ENCODE results near the gene C6orf136. TPM values are rescaled to one million over a fixed set of nuclear protein-coding genes. Genes with fewer than 3 reads are reported as not detected.

C6orf136 gene
- polyA plus RNA-seq, 1 donor (not counting 4 experiments of a cell fraction or from before 2014, with no cell fraction given) = 7.8 TPM

DNA sequence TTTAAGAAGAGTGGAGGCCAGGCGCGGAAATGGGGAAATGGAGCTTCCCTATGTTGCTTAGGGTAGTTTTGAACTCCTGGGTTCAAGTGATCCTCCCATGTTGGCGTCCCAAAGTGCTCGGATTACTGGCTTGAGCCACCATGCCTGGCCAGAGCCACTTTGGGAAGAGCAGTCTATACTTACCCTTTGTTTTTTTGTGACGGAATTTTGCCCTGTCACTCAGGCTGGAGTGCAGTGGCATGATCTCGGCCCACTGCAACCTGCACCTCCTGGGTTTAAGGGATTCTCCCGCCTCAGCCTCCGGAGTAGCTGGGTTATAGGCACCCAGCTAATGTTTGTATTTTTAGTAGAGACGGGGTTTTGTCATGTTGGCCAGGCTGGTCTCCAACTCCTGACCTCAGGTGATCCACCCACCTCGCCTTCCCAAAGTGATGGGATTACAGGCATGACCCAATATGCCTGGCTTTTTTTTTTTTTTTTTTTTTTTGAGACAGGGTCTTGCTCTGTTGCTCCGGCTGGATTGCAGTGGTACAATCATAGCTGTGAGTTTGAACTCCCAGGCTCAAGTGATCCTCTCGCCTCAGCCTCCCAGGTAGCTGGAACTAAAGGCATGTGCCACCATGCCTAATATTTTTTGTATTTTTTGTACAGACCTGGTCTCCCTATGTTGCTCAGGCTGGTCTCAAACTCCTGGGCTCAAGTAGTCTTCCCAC, 47.9 kb upstream of the C6orf136 start:
- H3K79me2 ChIP-seq (ENCODE audit: control insufficient read depth, insufficient read depth, low read length) = peaks cover 5% of the 10 kb centered on the region
- FAIRE-seq (no peak), DNase-seq (ENCODE audit: low read depth, low spot score) (no peak)
- no peaks in the 10 kb centered on the region for H4K20me1 ChIP-seq (ENCODE audit: control insufficient read depth, extremely low read depth, insufficient read depth, low read length)
- peaks cover 27 to 39% of the 10 kb centered on the region in 2 experiments for H3K36me3 ChIP-seq (ENCODE audit: control insufficient read depth in 2 of 2, extremely low read depth in 1 of 2, insufficient read depth in 2 of 2, low read length in 2 of 2)
- TF ChIP-seq, protein P1, sequence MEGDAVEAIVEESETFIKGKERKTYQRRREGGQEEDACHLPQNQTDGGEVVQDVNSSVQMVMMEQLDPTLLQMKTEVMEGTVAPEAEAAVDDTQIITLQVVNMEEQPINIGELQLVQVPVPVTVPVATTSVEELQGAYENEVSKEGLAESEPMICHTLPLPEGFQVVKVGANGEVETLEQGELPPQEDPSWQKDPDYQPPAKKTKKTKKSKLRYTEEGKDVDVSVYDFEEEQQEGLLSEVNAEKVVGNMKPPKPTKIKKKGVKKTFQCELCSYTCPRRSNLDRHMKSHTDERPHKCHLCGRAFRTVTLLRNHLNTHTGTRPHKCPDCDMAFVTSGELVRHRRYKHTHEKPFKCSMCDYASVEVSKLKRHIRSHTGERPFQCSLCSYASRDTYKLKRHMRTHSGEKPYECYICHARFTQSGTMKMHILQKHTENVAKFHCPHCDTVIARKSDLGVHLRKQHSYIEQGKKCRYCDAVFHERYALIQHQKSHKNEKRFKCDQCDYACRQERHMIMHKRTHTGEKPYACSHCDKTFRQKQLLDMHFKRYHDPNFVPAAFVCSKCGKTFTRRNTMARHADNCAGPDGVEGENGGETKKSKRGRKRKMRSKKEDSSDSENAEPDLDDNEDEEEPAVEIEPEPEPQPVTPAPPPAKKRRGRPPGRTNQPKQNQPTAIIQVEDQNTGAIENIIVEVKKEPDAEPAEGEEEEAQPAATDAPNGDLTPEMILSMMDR (optimal IDR thresholded peaks at IDR 0.05 in 1 of 3, IDR thresholded peaks at IDR 0.05 in 1 of 3, conservative IDR thresholded peaks at IDR 0.05 in 1 of 3; ENCODE audit: extremely low read depth in 1 of 3, insufficient read depth in 2 of 3, low read length in 3 of 3) = no peak
- no peak for TF ChIP-seq EZH2 (IDR thresholded peaks at IDR 0.05; ENCODE audit: low read length)
- H3K27ac ChIP-seq (ENCODE audit: control insufficient read depth, insufficient read depth, low read length) = no peak overlapping the region
- H3K9ac ChIP-seq (ENCODE audit: control insufficient read depth, extremely low read depth, insufficient read depth, low read length) = no peak overlapping the region
- no peaks in the 10 kb centered on the region for H3K4me1 ChIP-seq (ENCODE audit: control insufficient read depth, extremely low read depth, insufficient read depth, low read length)
- H3K27me3 ChIP-seq (ENCODE audit: control insufficient read depth, extremely low read depth, insufficient read depth, low read length) = no peaks in the 10 kb centered on the region
- dilution Hi-C loops (cut with MboI; ENCODE audit: extremely low pct_ligation_motif_present, low sequenced_read_pairs) = no loop called here
- no peaks in the 10 kb centered on the region for H3K9me1 ChIP-seq (ENCODE audit: control insufficient read depth, extremely low read depth, insufficient read depth, low read length)
- no peaks in the 10 kb centered on the region for H3K9me3 ChIP-seq (ENCODE audit: control insufficient read depth, low read depth, low read length)
- no peak overlapping the region for H3K4me2 ChIP-seq (ENCODE audit: control insufficient read depth, extremely low read depth, insufficient read depth, low read depth, low read length)
- no peak overlapping the region for H2AFZ ChIP-seq (ENCODE audit: control insufficient read depth, low read length)
- H3K4me3 ChIP-seq (ENCODE audit: control insufficient read depth in 2 of 3, extremely low read depth in 1 of 3, insufficient read depth in 2 of 3, low read depth in 1 of 3, low read length in 3 of 3) = no peak overlapping the region

DNA sequence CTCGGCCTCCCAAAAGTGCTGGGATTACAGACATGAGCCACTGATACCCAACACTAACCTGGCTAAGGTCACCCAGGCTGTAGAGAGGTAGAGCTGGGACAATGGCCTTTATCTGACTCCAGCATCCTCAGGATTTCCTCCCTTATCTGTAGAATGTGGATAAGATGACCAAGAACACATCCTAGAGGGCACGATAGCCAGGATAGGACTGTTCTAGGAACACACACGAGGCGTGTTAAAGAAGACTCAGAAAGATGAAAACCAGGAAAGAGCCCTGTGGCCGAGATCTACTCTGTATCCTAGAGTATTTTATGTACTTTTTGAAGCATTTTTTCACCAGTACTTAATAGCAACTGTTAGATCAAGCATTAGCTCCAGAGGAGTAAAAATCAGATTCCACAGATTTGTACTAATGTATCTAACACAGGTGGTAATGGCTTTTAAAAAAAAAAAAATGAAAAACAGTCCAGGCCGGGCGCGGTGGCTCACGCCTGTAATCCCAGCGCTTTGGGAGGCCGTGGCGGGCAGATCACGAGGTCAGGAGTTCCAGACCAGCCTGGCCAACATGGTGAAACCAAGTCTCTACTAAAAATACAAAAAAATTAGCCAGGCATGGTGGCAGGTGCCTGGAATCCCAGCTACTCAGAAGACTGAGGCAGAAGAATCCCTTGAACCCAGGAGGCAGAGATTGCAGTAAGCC, 47.2 kb upstream of the C6orf136 start:
- Histone ChIP-seq H2AFZ (ENCODE audit: control insufficient read depth, low read length) (no peak overlapping the region), H3K27ac (ENCODE audit: control insufficient read depth, insufficient read depth, low read length) (no peak overlapping the region)

More for the DNA sequence above, 47.2 kb upstream of the C6orf136 start:
- FAIRE-seq (no peak), DNase-seq (ENCODE audit: low read depth, low spot score) (no peak)
- Histone ChIP-seq H4K20me1 (ENCODE audit: control insufficient read depth, extremely low read depth, insufficient read depth, low read length) (no peaks in the 10 kb centered on the region), H3K4me3 (ENCODE audit: control insufficient read depth in 2 of 3, extremely low read depth in 1 of 3, insufficient read depth in 2 of 3, low read depth in 1 of 3, low read length in 3 of 3) (no peak overlapping the region), H3K4me2 (ENCODE audit: control insufficient read depth, extremely low read depth, insufficient read depth, low read depth, low read length) (no peak overlapping the region), H3K4me1 (ENCODE audit: control insufficient read depth, extremely low read depth, insufficient read depth, low read length) (no peaks in the 10 kb centered on the region), H3K9me3 (ENCODE audit: control insufficient read depth, low read depth, low read length) (no peaks in the 10 kb centered on the region), H3K79me2 (ENCODE audit: control insufficient read depth, insufficient read depth, low read length) (peaks cover under 1% of the 10 kb centered on the region), H3K27me3 (ENCODE audit: control insufficient read depth, extremely low read depth, insufficient read depth, low read length) (no peaks in the 10 kb centered on the region), H3K36me3 (ENCODE audit: control insufficient read depth in 2 of 2, extremely low read depth in 1 of 2, insufficient read depth in 2 of 2, low read length in 2 of 2) (peaks cover 31 to 39% of the 10 kb centered on the region in 2 experiments), H3K9ac (ENCODE audit: control insufficient read depth, extremely low read depth, insufficient read depth, low read length) (no peak overlapping the region), H3K9me1 (ENCODE audit: control insufficient read depth, extremely low read depth, insufficient read depth, low read length) (no peaks in the 10 kb centered on the region)
- dilution Hi-C loops (cut with MboI; ENCODE audit: extremely low pct_ligation_motif_present, low sequenced_read_pairs) = no loop called here
- TF ChIP-seq, protein P1 (optimal IDR thresholded peaks at IDR 0.05 in 1 of 3, IDR thresholded peaks at IDR 0.05 in 1 of 3, conservative IDR thresholded peaks at IDR 0.05 in 1 of 3; ENCODE audit: extremely low read depth in 1 of 3, insufficient read depth in 2 of 3, low read length in 3 of 3) = no peak
- no peak for TF ChIP-seq EZH2 (IDR thresholded peaks at IDR 0.05; ENCODE audit: low read length)

All from keratinocyte (primary cell).